GDM1 (cell line): Measurements from ENCODE around the gene ZFYVE1.
"Not testable (repeated sequence)": the region's sequence is repeated elsewhere in the genome, so short reads cannot be mapped to it uniquely, and the experiment has no call there.

Source experiments
- DNase-seq: peaks from one replicate; lab custom pipeline; 2025; lab: John Stamatoyannopoulos, UW

ZFYVE1 gene

GRCh38 chr14:72961016-72961415, 65.9 kb downstream of the ZFYVE1 start:
- not testable (repeated sequence) for DNase-seq

- DNase-seq: no peak
Measured at GRCh38 chr14:72958548-72958947, 68.4 kb downstream of the ZFYVE1 start.

GRCh38 chr14:72957213-72957612, 69.7 kb downstream of the ZFYVE1 start:
- no peak for DNase-seq

- not testable (repeated sequence) for DNase-seq
Measured at GRCh38 chr14:72956741-72957140, 70.2 kb downstream of the ZFYVE1 start.

DNA sequence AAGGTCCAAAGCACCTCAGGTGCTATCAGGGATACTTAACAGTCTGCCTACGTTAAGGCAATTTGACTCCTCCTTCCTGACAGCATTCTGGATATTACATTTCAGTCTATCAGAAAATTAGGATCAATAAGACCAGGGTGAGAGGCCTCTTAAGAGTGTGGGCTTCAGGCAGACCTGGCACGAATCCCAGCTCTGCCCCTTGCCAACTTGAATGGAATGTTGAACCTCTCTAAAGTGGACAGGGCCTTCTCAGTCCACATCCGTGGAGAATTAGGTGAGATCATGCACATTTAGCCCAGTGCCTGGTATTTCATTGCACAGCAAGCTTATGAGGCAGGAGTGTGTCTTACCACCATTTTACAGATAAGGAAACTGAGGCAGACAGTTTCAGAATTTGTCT, 74.7 kb downstream of the ZFYVE1 start:
- DNase-seq: no peak

DNA sequence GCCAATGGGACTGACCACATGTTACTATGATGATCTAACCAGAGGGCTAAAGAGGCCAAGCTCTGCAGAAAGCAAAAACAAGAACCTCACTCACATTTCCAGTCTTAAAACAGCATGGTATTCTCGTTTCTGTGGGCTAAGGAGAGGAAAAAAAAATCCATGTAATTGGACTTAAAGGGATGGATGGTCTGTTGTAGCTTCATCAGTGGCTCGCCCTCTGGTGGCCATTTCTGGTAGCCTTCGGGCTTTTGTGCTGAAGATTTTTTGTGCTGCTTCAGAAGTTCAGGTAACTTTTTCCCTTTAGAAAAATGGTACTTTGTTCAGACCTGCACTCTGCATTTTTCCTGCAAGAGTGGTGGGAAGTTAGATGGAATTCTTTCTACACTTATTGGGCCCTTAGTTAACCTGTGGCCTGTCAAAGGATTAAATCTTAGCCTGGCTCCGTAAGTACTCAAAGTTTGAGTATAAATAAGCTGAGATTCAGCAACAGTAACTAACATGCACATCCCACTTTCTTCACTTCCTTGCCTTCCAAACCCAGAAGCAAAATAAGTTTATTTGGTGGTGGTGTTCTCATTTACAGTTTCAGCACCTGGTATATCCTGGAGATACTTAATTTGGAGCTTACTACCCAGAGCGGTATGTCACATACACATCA, 78.3 kb downstream of the ZFYVE1 start:
- peak; percentile 5 for DNase-seq

- no peak for DNase-seq
Measured at GRCh38 chr14:72947366-72948160, 79.3 kb downstream of the ZFYVE1 start.

DNA sequence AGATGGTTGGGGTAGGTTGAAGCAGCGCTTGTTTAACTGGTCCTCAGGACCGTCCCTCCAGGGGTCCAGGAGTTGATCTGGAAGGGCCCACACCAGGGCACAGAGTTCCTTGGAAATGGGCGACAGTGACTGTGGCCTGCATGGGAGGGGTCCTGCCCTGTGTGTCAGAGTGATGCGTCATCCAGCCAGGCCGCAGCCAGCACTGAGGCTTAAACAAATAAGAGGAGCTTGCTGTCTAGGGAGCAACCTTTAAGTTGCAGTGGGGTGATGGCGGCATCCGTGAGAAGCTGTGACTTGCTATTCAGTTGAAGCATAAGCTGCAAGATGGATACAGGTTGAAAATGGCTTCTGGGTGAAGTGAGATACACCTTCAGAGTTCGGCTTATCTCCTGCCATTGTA, 80.4 kb downstream of the ZFYVE1 start:
- DNase-seq: no peak

DNA sequence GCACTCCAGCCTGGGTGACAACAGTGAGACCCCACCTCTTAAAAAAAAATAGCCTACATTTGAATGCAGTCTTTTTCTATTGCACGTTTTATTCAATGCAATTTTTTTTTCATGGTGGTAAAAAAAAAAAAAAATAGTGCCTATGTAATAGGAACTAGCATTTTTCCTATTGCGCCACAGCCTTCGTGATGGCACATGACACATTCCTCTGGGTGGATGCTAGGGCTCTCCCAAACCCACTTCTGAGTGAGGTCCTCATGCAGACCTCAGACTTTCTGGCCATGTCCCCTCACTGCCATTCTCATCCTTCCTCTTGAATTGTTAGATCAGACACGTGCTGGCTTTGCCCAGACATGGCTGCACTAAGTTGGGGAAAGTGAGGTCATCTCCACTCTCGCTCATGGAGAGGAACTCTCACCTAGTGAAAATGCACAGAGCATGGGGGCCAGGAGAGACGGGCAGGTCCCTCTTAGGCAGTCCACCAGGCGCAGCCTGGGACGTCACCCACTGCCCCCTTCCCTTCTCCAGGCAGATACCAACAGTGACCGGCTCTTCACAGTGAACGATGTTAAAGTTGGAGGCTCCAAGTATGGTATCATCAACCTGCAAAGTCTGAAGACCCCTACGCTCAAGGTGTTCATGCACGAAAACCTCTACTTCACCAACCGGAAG, 81.4 kb downstream of the ZFYVE1 start:
- no peak for DNase-seq

DNA sequence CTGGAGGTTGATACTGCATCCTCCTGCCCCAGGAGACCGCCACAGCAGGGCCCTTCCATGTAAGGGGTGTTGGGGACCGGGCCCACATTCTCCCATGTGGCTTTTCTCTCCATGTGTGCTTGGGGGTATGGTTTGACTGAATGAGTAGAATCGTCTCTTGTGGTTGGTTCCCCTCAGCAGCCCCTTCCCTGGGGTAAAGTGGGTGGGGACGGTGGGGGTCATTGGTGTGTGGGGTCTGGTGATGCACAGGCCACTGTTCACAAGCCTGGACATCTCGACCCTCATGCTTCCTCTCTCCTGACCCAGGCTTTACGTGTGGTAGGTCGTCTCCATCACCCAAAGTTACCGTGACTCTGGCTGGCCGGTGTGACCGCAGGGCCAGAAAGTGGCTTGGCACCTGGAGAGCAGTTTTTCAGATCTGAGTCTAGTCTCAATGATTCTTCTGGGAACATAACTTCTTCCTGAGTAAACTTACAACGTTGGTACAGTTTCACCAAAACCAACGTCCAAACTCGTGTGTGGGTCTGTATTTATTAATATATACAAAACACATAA, 83.0 kb downstream of the ZFYVE1 start:
- DNase-seq: no peak

DNA sequence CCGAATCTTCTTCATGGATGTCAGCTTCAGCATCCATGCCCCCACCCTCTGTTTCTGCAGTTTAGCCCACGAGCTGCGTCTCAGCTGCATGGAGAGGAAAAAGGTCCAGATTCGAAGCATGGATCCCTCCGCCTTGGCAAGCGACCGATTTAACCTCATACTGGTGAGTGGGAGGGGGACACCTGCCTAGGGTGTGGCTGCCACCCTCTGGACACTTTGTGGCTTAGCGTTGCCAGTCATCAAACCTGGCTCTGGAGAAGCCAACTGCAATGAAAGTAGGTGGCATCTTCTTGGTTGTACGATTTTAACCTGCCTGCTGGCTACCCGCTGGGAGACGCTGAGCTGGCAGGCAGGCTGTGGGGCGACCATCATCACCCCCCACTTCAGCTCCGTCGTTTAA, 84.0 kb downstream of the ZFYVE1 start:
- DNase-seq: no peak

DNA sequence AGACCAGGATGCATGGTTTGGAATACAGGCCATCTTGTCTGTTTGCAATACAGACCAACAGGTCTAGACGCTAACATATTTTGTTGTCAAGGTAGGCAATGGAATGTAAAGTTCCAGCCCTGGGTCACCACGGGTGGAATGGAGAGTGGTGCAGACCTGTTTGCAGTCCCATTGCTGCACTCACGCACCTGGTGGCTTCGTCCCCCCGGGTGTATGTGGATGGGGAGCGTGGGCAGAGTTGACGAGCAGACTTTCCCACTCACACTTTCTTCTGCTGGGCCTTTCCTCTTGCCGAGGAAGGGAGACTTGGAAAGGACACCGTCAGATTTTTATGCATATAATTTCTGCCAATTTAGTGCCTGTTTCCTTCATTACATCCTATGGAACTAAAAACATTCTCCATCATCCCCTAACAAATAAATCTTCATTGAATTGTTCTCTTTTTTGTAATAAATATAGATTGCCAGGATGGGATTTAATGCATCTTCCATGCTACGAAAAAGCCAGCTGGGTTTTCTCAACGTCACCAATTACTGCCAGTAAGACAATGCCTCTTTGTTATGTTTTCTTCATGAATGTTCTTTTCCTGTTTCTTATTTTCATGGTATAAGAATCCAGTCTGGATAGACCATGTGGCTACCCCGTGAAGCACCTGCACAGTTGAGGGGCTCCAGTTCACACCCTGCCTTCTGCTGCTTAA, 85.5 kb downstream of the ZFYVE1 start:
- no peak for DNase-seq

- no peak for DNase-seq
Measured at GRCh38 chr14:72939630-72940029, 87.3 kb downstream of the ZFYVE1 start.

DNA sequence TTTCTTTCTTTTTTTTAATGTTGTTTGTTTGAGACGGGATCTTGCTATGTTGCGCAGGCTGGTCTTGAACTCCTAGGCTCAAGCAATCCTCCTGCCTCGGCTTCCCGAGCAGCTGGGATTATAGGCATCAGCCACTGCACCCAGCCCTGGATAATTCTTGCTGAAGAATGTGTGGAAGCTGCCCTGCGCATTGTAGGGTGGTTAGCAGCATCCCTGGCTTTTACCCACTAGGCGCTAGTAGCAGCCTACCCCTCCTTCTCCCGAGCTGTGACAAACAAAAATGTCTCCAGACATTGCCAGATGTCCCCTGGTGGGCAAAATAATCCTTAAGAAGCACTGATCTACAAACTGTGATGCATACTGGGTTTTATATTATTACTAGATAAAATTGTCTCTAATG, 94.0 kb downstream of the ZFYVE1 start:
- no peak for DNase-seq

GRCh38 chr14:72929316-72930080, 97.4 kb downstream of the ZFYVE1 start:
- DNase-seq: no peak

DNA sequence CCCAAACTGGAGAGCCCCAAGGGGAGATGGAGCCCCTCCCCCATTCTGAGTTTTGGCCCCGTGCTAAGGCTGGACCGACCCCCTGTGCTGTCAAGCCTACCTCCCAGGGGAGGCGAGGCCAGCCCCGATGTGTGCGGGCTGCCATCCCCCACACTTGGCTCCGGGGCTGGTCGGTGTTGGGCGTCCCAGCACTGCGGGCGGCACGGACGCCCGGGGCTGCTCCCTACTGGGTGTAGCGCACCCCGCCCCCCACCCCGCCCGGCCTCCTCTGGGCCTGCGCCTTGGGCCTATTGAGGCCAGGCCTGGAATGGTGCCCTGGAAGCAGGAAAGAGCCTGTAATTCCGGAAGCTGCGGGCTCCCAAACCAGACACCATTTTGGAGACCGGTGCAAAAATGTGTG, 98.0 kb downstream of the ZFYVE1 start:
- DNase-seq: no peak

- peak; percentile 92 for DNase-seq
Measured at GRCh38 chr14:72926292-72927028, 100.4 kb downstream of the ZFYVE1 start, which contains the start of gene DCAF4. Gene DCAF4, plus strand, starts transcription at chr14:72926464. Its CDS starts 11,515 bp downstream, at chr14:72937979.

- DNase-seq: no peak
Measured at GRCh38 chr14:72925815-72926291, 101.1 kb downstream of the ZFYVE1 start.

GRCh38 chr14:72925171-72925759, 101.6 kb downstream of the ZFYVE1 start:
- DNase-seq: no peak

DNA sequence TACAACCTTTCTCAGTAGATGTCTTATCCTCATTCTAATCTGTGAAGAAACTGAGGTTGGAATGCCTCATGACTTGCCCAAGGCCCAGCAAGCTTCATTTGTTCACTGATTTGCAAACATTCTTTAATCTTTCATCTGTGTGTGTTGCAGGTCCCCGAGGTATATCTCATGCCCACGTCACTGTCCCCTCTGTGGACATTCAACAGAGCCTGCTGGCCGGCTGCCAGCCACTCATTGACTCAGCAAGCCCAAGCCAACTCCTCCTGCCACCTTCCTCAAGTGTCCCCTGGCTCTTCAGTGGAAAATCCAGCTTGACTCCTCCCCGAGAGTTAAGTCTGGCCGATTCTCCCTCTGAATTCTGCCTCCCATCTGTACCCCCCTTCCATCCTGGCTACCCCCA, 102.6 kb downstream of the ZFYVE1 start:
- no peak for DNase-seq
